ENCODE measurements around the gene TMEM109.

TMEM109 gene

DNA sequence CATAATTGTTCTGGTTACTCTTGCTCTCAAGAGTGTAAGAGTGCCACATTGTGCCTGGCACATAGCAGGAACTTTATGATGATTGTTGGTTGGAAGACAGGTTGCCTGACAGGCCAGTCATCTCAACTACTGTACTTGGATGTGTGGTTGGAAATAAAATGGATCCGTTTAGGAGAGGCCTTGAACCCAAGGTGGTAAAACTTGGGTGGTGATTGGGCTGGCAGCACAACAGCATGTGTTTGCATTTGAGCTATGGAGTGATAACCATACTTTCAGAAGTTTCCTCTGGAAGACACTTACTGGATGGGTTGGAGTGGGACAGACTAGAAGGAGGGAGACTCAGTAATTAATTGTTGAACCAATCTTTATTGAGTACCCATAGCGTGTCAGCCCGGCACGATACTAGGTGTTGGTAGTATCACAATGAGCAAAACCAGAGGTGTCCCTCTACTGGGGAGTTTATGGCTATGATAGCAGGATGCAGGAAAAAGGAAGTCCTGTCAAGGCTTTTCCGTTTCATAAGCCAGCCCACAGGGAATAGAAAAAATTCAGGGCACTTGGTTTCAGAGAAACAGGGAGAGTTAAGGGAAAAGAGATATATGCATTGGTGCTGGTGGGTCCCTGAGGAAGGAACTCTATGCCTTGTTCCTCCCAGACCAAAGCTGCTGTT is 3.1 kb upstream of the TMEM109 start:
- ATAC-seq = no peak
- TF ChIP-seq, protein P1, sequence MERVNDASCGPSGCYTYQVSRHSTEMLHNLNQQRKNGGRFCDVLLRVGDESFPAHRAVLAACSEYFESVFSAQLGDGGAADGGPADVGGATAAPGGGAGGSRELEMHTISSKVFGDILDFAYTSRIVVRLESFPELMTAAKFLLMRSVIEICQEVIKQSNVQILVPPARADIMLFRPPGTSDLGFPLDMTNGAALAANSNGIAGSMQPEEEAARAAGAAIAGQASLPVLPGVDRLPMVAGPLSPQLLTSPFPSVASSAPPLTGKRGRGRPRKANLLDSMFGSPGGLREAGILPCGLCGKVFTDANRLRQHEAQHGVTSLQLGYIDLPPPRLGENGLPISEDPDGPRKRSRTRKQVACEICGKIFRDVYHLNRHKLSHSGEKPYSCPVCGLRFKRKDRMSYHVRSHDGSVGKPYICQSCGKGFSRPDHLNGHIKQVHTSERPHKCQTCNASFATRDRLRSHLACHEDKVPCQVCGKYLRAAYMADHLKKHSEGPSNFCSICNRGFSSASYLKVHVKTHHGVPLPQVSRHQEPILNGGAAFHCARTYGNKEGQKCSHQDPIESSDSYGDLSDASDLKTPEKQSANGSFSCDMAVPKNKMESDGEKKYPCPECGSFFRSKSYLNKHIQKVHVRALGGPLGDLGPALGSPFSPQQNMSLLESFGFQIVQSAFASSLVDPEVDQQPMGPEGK (CRISPR knock-in tag; IDR thresholded peaks at IDR 0.05; ENCODE audit: borderline replicate concordance) = no peak
- no peak for TF ChIP-seq RARB (CRISPR knock-in tag; IDR thresholded peaks at IDR 0.05)
- no peak for TF ChIP-seq ARNTL (CRISPR knock-in tag; IDR thresholded peaks at IDR 0.05; ENCODE audit: borderline replicate concordance, low read depth)
- no peak for TF ChIP-seq ISL1 (CRISPR knock-in tag; IDR thresholded peaks at IDR 0.05)
- TF ChIP-seq ZNF70 (CRISPR knock-in tag; IDR thresholded peaks at IDR 0.05) = no peak
- TF ChIP-seq OSR1 (CRISPR knock-in tag; IDR thresholded peaks at IDR 0.05) = no peak
- TF ChIP-seq TOX (CRISPR knock-in tag; IDR thresholded peaks at IDR 0.05; ENCODE audit: borderline replicate concordance) = no peak
- no peak for TF ChIP-seq SNAI2 (CRISPR knock-in tag; IDR thresholded peaks at IDR 0.05)
- no peak for TF ChIP-seq ZFP3 (CRISPR knock-in tag; IDR thresholded peaks at IDR 0.05)
- no peak for TF ChIP-seq ZNF8 (CRISPR knock-in tag; IDR thresholded peaks at IDR 0.05)
- no peak for TF ChIP-seq GLIS3 (CRISPR knock-in tag; IDR thresholded peaks at IDR 0.05)
- TF ChIP-seq ESRRG (CRISPR knock-in tag; IDR thresholded peaks at IDR 0.05) = no peak
- TF ChIP-seq, protein P2, sequence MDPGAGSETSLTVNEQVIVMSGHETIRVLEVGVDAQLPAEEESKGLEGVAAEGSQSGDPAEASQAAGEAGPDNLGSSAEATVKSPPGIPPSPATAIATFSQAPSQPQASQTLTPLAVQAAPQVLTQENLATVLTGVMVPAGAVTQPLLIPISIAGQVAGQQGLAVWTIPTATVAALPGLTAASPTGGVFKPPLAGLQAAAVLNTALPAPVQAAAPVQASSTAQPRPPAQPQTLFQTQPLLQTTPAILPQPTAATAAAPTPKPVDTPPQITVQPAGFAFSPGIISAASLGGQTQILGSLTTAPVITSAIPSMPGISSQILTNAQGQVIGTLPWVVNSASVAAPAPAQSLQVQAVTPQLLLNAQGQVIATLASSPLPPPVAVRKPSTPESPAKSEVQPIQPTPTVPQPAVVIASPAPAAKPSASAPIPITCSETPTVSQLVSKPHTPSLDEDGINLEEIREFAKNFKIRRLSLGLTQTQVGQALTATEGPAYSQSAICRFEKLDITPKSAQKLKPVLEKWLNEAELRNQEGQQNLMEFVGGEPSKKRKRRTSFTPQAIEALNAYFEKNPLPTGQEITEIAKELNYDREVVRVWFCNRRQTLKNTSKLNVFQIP (CRISPR knock-in tag; IDR thresholded peaks at IDR 0.05; ENCODE audit: borderline replicate concordance, low read depth) = no peak

DNA sequence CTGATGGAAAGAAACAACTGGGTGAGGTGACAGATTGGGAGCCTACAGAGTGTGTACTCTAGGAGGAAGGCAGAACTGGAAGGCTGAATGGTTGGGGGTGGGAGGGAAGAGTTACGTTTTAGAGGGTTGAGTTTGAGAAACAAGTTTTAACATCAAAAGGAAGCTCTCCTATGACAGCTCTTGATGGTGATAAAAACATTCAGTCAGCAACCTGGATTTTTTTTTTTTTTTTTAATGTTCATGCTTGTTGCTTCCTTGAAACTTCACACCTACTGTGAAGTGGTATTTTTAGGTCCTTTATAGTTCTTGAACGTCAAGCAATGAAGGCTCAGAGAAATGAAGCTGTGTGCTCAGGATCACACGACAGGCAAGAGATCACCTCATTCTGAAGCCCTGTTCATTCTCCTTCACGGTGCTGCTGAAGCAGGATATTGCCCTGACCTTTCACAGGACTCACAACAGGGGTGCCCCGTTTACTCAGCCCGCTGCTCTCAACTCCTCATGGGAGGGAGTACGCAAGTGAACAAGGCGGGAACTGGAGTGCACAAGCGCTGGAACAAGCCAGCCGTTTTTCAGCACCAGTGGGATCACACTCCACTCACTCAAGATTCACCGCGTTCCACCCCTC is 1.6 kb upstream of the TMEM109 start:
- TF ChIP-seq, protein P2 (CRISPR knock-in tag; IDR thresholded peaks at IDR 0.05; ENCODE audit: borderline replicate concordance, low read depth) = no peak
- no peak for TF ChIP-seq ZNF70 (CRISPR knock-in tag; IDR thresholded peaks at IDR 0.05)
- TF ChIP-seq ISL1 (CRISPR knock-in tag; IDR thresholded peaks at IDR 0.05) = no peak
- TF ChIP-seq BACH2 (CRISPR knock-in tag; IDR thresholded peaks at IDR 0.05; ENCODE audit: borderline replicate concordance) = no peak
- no peak for TF ChIP-seq SNAI2 (CRISPR knock-in tag; IDR thresholded peaks at IDR 0.05)
- TF ChIP-seq TCF4 (CRISPR knock-in tag; IDR thresholded peaks at IDR 0.05; ENCODE audit: borderline replicate concordance) = no peak
- TF ChIP-seq ZNF565 (CRISPR knock-in tag; conservative IDR thresholded peaks at IDR 0.05; ENCODE audit: low read depth) = no peak
- TF ChIP-seq OSR1 (CRISPR knock-in tag; IDR thresholded peaks at IDR 0.05) = no peak
- TF ChIP-seq ARNTL (CRISPR knock-in tag; IDR thresholded peaks at IDR 0.05; ENCODE audit: borderline replicate concordance, low read depth) = no peak
- TF ChIP-seq TOX (CRISPR knock-in tag; IDR thresholded peaks at IDR 0.05; ENCODE audit: borderline replicate concordance) = no peak
- TF ChIP-seq, protein P3, sequence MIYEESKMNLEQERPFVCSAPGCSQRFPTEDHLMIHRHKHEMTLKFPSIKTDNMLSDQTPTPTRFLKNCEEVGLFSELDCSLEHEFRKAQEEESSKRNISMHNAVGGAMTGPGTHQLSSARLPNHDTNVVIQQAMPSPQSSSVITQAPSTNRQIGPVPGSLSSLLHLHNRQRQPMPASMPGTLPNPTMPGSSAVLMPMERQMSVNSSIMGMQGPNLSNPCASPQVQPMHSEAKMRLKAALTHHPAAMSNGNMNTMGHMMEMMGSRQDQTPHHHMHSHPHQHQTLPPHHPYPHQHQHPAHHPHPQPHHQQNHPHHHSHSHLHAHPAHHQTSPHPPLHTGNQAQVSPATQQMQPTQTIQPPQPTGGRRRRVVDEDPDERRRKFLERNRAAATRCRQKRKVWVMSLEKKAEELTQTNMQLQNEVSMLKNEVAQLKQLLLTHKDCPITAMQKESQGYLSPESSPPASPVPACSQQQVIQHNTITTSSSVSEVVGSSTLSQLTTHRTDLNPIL (CRISPR knock-in tag; IDR thresholded peaks at IDR 0.05; ENCODE audit: low read depth) = no peak
- TF ChIP-seq CSDC2 (CRISPR knock-in tag; IDR thresholded peaks at IDR 0.05) = no peak
- TF ChIP-seq ESRRG (CRISPR knock-in tag; IDR thresholded peaks at IDR 0.05) = no peak
- no peak for ATAC-seq

DNA sequence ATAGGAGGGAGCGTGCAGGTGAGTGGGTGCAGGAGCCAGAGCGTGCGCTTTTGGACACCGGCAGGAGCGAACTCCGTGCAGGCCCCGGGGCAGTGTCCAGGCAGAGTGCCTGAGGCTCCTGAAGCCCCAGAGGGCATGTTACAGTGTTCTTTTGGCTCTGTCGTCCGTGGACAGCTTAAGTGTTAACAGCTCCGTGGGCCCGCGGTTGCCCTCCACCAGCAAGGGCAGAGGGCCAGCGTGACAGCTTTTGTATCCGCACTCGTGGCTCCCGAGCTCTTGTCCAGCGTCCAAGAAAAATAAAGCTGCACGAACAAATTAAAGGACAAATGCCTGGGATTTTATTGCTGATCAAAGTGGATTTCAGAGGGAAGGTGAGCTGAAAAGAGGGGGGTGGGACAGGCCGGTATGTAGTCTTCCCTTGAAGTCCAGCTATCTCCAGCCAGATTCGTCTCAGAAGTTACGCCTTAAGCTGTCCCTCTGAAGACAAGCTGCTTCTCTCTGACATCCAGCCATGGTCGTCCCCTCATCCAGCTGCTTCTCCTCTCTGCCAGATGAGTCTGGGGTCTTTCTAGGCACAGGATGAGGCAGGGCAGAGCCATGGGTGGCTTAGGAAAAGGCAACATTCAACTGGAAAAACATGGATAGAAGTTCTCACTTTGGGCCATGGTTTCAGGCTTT is 968 bp upstream of the TMEM109 start:
- TF ChIP-seq ZNF565 (CRISPR knock-in tag; conservative IDR thresholded peaks at IDR 0.05; ENCODE audit: low read depth) (no peak), ZNF70 (CRISPR knock-in tag; IDR thresholded peaks at IDR 0.05) (no peak), GLIS3 (CRISPR knock-in tag; IDR thresholded peaks at IDR 0.05) (no peak), SNAI2 (CRISPR knock-in tag; IDR thresholded peaks at IDR 0.05) (no peak), OSR1 (CRISPR knock-in tag; IDR thresholded peaks at IDR 0.05) (no peak), RARB (CRISPR knock-in tag; IDR thresholded peaks at IDR 0.05) (no peak), ZC3H10 (CRISPR knock-in tag; IDR thresholded peaks at IDR 0.05) (no peak), TOX (CRISPR knock-in tag; IDR thresholded peaks at IDR 0.05; ENCODE audit: borderline replicate concordance) (no peak), BACH2 (CRISPR knock-in tag; IDR thresholded peaks at IDR 0.05; ENCODE audit: borderline replicate concordance) (no peak), TCF4 (CRISPR knock-in tag; IDR thresholded peaks at IDR 0.05; ENCODE audit: borderline replicate concordance) (no peak), ZFP3 (CRISPR knock-in tag; IDR thresholded peaks at IDR 0.05) (no peak), ARNTL (CRISPR knock-in tag; IDR thresholded peaks at IDR 0.05; ENCODE audit: borderline replicate concordance, low read depth) (no peak), ZFP30 (CRISPR knock-in tag; IDR thresholded peaks at IDR 0.05) (no peak)
- TF ChIP-seq, protein P4, sequence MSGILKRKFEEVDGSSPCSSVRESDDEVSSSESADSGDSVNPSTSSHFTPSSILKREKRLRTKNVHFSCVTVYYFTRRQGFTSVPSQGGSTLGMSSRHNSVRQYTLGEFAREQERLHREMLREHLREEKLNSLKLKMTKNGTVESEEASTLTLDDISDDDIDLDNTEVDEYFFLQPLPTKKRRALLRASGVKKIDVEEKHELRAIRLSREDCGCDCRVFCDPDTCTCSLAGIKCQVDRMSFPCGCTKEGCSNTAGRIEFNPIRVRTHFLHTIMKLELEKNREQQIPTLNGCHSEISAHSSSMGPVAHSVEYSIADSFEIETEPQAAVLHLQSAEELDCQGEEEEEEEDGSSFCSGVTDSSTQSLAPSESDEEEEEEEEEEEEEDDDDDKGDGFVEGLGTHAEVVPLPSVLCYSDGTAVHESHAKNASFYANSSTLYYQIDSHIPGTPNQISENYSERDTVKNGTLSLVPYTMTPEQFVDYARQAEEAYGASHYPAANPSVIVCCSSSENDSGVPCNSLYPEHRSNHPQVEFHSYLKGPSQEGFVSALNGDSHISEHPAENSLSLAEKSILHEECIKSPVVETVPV (CRISPR knock-in tag; IDR thresholded peaks at IDR 0.05) = no peak
- TF ChIP-seq, protein P3 (CRISPR knock-in tag; IDR thresholded peaks at IDR 0.05; ENCODE audit: low read depth) = no peak
- no peak for ATAC-seq

All from SK-N-SH treated with all-trans-retinoic acid at 6 μM for 48 hours (cell line).